HG03045 (cell line): Measurements from ENCODE around the gene METTL4.
A peak's percentile ranks its signal among the peaks of the same experiment; 100 is the strongest.

Source experiments
- ATAC-seq: cut with Tn5 transposase; IDR thresholded peaks from one replicate; pipeline ENCODE4 v1.9.1; 2021; ENCODE audit warnings: mild to moderate bottlenecking, moderate library complexity; ENCODE audit not compliant: unreplicated experiment

Gene METTL4

DNA sequence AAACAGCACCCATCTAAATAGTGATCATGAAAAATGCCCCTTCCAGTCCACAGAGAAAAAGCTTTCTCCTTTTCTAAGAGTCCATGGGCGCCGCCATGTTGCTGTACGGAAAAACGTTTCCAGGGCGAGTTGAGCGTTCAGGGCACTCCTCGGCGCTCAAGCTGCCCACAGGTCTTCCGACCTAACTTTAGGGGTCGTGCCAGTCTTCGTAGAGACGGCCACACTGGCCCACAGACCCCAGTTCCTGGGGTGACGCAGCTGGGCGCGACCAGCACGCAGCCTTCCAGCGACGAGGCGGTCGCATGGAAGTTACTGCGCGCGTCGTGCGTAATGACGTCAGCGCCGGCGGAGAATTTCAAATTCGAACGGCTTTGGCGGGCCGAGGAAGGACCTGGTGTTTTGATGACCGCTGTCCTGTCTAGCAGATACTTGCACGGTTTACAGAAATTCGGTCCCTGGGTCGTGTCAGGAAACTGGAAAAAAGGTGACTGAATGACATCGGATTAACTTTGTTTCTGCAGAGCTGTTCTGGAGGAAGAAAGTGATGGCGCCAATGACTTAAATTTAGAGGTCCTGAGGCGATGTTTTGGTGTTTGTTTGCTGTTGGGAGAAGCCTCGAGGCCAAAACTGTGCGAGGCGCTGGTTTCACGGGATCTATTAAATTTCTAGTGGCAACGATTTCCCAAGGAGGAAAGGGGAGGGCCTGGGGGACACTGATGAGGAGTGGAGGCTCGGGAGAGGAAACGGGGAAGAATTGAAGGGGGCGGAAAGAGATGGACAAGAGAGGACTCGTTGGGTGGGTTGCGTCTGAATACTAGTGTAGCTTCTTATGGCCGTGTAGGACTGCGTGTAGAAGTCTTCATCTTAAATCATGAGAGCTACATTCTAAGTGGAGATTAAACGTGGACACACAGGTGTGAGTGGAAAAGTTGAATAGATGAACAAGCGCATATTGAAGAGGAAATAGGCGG lies at the start of gene METTL4, which contains the start of gene NDC80:
METTL4 (minus strand) TSS at position 306 of the 971 bp plus-strand sequence. CDS start 4,289 bp downstream, outside the sequence.
NDC80 (plus strand) TSS at position 358 of the 971 bp plus-strand sequence. CDS start 1,429 bp downstream, outside the sequence.
- ATAC-seq, result peak; percentile 87

- ATAC-seq, result no peak
These were observed 46.7 kb upstream of the METTL4 start for GRCh38 chr18:2618009-2618408.

DNA sequence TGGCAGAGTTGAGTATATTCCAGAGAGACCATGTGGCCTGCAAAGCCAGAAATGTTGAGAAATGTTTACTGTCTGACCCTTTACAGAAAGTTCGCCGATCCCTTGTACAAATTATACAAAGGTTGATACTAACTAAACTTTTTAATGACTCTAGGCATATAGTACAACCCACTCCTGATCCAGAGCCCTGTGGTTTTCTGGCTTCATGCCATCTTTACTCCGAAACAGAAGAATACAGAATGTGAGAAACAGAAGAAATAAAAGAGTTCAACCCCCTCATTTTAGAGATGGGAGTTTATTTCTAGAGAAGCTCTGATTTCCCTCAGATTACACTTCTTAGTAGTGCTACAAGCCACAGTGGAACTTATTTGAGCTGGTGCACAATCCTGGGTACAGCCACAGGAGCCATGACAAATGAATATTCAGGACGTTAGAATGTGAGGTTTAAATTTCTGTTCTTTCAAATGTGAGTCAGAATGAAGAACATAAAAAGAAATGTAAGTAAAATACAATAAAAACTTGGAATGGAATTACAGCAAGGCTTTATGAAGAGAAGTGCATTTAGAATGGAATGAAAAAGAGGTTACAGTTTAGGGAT lies 46.2 kb upstream of the METTL4 start:
- no peak for ATAC-seq

DNA sequence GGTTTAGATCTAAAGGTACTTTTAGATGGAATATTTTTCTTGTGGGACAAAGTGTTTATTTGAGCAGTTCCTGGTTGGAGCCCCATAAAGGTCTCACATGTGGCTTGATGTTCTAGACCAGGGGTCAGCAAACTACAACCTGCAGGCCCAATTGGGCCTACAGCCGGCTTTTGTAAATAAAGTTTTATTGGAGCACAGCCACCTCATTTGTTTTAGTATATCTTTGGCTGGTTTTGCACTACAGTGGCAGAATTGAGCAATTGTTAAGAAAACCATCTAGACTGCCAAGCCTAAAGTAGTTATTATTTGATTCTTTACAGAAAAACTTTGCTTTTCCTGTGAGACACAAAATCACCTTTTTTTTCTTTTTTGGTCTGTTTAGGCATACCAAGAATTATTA lies 41.7 kb upstream of the METTL4 start:
- ATAC-seq, result no peak

DNA sequence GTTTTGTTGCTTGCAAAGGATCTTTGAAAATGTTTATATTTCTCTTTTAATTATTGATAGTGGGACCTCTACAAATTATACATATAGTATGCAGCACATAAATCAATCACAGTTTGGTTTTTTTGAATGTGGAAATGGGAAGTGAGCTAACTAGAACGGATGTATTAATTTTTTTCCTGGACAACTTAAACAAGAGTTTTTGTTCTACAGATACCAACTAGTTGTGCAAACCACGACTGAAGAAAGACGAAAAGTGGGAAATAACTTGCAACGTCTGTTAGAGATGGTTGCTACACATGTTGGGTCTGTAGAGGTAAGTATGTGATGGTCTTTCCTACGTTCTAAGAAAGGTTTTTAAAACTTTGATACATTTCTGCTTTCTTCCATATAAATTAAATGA lies 39.2 kb upstream of the METTL4 start:
- ATAC-seq, result no peak

- no peak for ATAC-seq
These were observed 38.3 kb upstream of the METTL4 start for GRCh38 chr18:2609604-2610003.

- ATAC-seq, result no peak
These were observed 35.0 kb upstream of the METTL4 start for GRCh38 chr18:2606335-2606734.

- no peak for ATAC-seq
These were observed 31.5 kb upstream of the METTL4 start for GRCh38 chr18:2602844-2603243.

DNA sequence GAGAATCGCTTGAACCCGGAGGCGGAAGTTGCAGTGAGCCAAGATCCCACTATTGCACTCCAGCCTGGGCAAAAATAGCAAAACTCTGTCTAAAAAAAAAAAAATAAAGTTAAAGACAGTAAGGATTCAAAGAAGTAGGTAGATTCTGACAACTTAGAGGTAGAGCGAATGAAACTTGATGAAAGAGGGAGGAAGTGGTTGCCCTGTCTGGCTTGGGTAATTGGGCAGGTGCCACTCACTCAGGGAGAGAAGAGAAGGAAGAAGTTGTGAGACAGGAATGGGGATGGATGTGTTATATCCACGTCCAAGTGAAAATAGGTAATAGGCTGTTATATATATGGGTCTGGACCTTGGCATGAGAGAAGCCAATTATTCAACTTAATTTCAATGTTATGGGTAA lies 26.3 kb upstream of the METTL4 start:
- ATAC-seq, result no peak

GRCh38 chr18:2590303-2590702 lies 19.0 kb upstream of the METTL4 start:
- no peak for ATAC-seq

GRCh38 chr18:2589345-2590068 lies 18.2 kb upstream of the METTL4 start:
- no peak for ATAC-seq

- no peak for ATAC-seq
These were observed 17.5 kb upstream of the METTL4 start for GRCh38 chr18:2588666-2589344.

DNA sequence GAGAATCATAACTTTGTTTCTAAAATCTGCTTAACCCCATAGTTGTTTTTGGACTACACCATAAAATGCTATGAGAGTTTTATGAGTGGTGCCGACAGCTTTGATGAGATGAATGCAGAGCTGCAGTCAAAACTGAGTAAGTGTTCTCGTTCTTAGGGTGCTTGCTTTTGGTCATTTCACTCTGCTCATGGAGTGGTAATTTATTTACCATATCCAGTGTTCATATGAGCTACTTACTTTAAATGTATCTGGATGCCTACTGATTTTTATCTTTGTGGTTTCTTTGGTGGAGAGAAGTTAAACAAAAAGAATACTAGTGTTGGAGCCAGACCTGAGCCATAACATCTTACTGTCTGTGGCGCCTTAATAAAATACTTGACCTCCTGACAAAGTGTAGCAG lies 16.5 kb upstream of the METTL4 start:
- no peak for ATAC-seq

DNA sequence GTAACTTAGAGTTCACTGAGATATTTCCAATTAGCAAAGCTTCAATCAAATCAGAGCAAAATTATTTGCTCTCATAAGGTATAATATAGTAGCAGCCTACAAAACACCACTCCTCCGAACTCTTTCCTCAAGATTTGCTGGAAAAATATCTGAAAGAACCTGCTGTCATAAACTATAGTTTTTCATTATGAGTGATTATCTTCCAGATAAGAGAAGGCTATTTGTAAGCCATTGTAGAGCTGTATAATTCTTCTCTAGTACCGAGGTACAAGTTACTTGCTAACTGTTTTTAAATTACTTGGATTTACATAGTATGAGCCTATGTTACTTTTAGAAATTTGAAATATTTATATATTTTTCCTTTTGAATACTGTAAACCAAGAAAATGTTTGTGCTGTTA lies 2.1 kb upstream of the METTL4 start:
- no peak for ATAC-seq

DNA sequence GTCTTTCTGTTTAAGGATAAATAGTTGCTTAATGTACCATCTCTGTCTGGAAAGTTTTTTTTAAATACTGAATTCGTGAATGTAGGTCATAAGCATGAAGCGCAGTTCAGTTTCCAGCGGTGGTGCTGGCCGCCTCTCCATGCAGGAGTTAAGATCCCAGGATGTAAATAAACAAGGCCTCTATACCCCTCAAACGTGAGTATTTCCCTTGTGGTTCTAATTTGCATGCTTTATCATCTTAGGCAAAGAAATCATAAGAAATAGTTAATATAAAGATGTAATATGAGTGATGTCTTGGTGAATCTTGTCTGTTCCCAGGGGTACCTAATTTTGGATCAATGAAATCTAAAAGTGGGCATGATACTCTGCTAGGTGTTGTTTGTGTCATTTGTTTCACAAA lies 1.6 kb upstream of the METTL4 start:
- ATAC-seq, result no peak

- no peak for ATAC-seq
These were observed 865 bp upstream of the METTL4 start for GRCh38 chr18:2572171-2572569.

- peak; percentile 43 for ATAC-seq
These were observed 519 bp downstream of the METTL4 start for GRCh38 chr18:2570772-2571199.

GRCh38 chr18:2569338-2570207 lies 1.7 kb downstream of the METTL4 start:
- ATAC-seq, result no peak

DNA sequence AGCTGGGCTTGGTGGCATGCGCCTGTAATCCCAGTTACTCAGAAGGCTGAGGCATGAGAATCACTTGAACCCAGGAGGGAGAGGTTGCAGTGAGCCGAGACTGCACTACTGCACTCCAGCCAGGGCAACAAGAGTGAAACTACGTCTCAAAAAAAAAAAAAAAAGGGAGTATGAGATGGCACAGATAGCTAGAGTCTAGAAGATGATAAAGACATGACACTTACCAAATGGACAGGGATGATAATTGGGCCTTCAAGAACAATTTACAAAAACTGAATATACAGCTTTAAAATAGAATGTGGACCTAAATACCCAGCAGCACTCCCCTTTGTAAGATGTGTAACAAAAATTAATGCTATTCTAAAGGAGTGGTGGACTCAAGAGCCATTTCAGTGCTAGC lies 2.7 kb downstream of the METTL4 start:
- no peak for ATAC-seq

DNA sequence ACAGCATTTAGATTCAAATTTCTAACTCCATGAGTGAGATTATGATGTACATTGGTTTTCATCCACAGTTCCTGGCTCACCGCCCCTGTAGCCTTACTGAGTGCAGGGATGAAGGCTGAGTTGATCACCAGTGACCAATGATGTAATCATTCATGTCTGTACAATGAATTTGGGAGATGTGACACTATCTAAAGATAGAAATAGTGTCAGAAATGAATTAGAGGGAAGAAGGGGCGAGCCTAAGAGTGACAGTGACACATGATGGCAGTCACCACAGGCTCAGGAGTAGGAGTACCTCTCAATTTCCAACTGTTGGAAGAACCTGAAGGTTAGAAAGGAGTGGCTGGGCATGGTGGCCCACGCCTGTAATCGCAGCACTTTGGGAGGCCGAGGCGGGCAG lies 3.2 kb downstream of the METTL4 start:
- no peak for ATAC-seq
